Neural cell (in vitro differentiated cells): ENCODE measurements around the gene MYOF. TPM values are rescaled to one million over a fixed set of nuclear protein-coding genes. Genes with fewer than 3 reads are reported as not detected.

Experiments
- H2AFZ ChIP-seq: fragments of 200-600, 300-800 bp; sonication (generic), shearing (Covaris generic); 2 replicates; pipeline ENCODE4 v1.6.0; 2014; ENCODE audit warnings: low read depth, mild to moderate bottlenecking, antibody characterized with exemption, low read length, moderate library complexity
- H3F3A ChIP-seq: fragments of 200-600 bp; shearing (Covaris generic); 2 replicates; pipeline ENCODE4 v1.6.1; 2016; ENCODE audit warnings: mild to moderate bottlenecking, moderate library complexity, mixed read lengths, antibody characterized with exemption, low read length; ENCODE audit not compliant: insufficient read depth, poor library complexity, severe bottlenecking
- H3K27ac ChIP-seq: fragments of 200-600, 300-800 bp; sonication (generic), shearing (Covaris generic); 2 replicates; pipeline ENCODE4 v1.5.1; 2014; ENCODE audit warnings: mild to moderate bottlenecking, low read length, moderate library complexity
- H3K27me3 ChIP-seq: fragments of 300-800, 200-600 bp; sonication (generic), shearing (Covaris generic); 2 replicates; pipeline ENCODE4 v1.6.0; 2014; ENCODE audit warnings: mild to moderate bottlenecking, low read depth, low read length, moderate library complexity; ENCODE audit not compliant: insufficient read depth
- H3K36me3 ChIP-seq: fragments of 300-800, 200-600 bp; sonication (generic), shearing (Covaris generic); 2 replicates; pipeline ENCODE4 v1.5.1; 2014; ENCODE audit warnings: mild to moderate bottlenecking, antibody characterized with exemption, low read length, moderate library complexity; ENCODE audit not compliant: insufficient read depth
- H3K4me2 ChIP-seq: fragments of 300-800, 200-600 bp; sonication (generic), shearing (Covaris generic); 2 replicates; pipeline ENCODE4 v1.6.0; 2014; ENCODE audit warnings: mild to moderate bottlenecking, low read length
- H3K4me3 ChIP-seq: fragments of 300-800, 200-600 bp; sonication (generic), shearing (Covaris generic); 2 replicates; pipeline ENCODE4 v1.5.1; 2014; ENCODE audit warnings: mild to moderate bottlenecking, low read length, moderate library complexity
- H3K79me2 ChIP-seq: fragments of 200-600 bp; shearing (Covaris generic); replicated peaks from 2 replicates; pipeline ENCODE4 v1.6.0; 2014; ENCODE audit warnings: mild to moderate bottlenecking, low read length, moderate library complexity; ENCODE audit not compliant: insufficient read depth
- H3K9ac ChIP-seq: fragments of 300-800, 200-600 bp; sonication (generic), shearing (Covaris generic); 2 replicates; pipeline ENCODE4 v1.6.1; 2016; ENCODE audit warnings: mild to moderate bottlenecking, low read length, mixed read lengths
- H3K9me2 ChIP-seq: fragments of 200-600 bp; shearing (Covaris generic); 2 replicates; pipeline ENCODE4 v1.6.1; 2016; ENCODE audit warnings: mild to moderate bottlenecking, low read length, mixed read lengths; ENCODE audit not compliant: insufficient read depth
- H3K9me3 ChIP-seq: fragments of 200-600, 300-800 bp; sonication (generic), shearing (Covaris generic); 2 replicates; pipeline ENCODE4 v1.6.1; 2016; ENCODE audit warnings: mild to moderate bottlenecking, mixed run types, low read length, moderate library complexity, mixed read lengths
- H4K20me1 ChIP-seq: fragments of 200-600 bp; shearing (Covaris generic); 2 replicates; pipeline ENCODE4 v1.6.1; 2016; ENCODE audit warnings: mild to moderate bottlenecking, mixed run types; ENCODE audit not compliant: insufficient read depth
- CTCF ChIP-seq: fragments of 450-650 bp; IDR thresholded peaks from 2 replicates; pipeline ENCODE4 v1.5.1; 2014; ENCODE audit warnings: antibody characterized with exemption, mild to moderate bottlenecking, moderate library complexity; ENCODE audit not compliant: poor library complexity, severe bottlenecking
- EP300 ChIP-seq: fragments of 450-650 bp; conservative IDR thresholded peaks from 2 replicates; pipeline ENCODE4 v1.6.1; 2014; ENCODE audit warnings: antibody characterized with exemption, mild to moderate bottlenecking, moderate library complexity; ENCODE audit not compliant: poor library complexity, severe bottlenecking
- EZH2 ChIP-seq: fragments of 200-600, 300-800 bp; shearing (Covaris generic), sonication (generic); IDR thresholded peaks from 2 replicates; pipeline ENCODE4 v1.6.1; 2014; ENCODE audit warnings: antibody characterized with exemption, low read length, borderline replicate concordance, mild to moderate bottlenecking; ENCODE audit not compliant: insufficient read depth, poor library complexity, severe bottlenecking
- MXI1 ChIP-seq: fragments of 450-650 bp; conservative IDR thresholded peaks from 2 replicates; pipeline ENCODE4 v1.6.1; 2014; ENCODE audit warnings: antibody characterized with exemption, mild to moderate bottlenecking; ENCODE audit not compliant: poor library complexity, severe bottlenecking
- POLR2AphosphoS5 ChIP-seq: IDR thresholded peaks from 2 replicates; pipeline ENCODE4 v1.6.1; 2012
- RAD21 ChIP-seq: fragments of 450-650 bp; conservative IDR thresholded peaks from 2 replicates; pipeline ENCODE4 v1.6.1; 2014; ENCODE audit warnings: antibody characterized with exemption, mild to moderate bottlenecking, moderate library complexity
- REST ChIP-seq: IDR thresholded peaks from 2 replicates; pipeline ENCODE4 v1.6.1; 2012; ENCODE audit warnings: borderline replicate concordance
- SMC3 ChIP-seq: fragments of 450-650 bp; conservative IDR thresholded peaks from 2 replicates; pipeline ENCODE4 v1.6.1; 2014; ENCODE audit warnings: antibody characterized with exemption, mild to moderate bottlenecking, moderate library complexity; ENCODE audit not compliant: poor library complexity
- TAF1 ChIP-seq: IDR thresholded peaks from 2 replicates; pipeline ENCODE4 v1.6.1; 2012; ENCODE audit warnings: low read depth
- polyA plus RNA-seq: library from polyadenylated mRNA; depleted of rRNA; stranded (reverse); fragments of >200 nt; gene quantifications from 2 replicates; pipeline ENCODE4 v1.2.3, GENCODE V29; 2014

MYOF gene
- polyA plus RNA-seq, 1 donor from 2014 or later = 0.47 TPM

- TF ChIP-seq POLR2AphosphoS5 (no peak), SMC3 (no peak)
Measured at GRCh38 chr10:93334181-93334580, 148.0 kb downstream of the MYOF start (continued).

- H3K9me2 ChIP-seq = no peaks in the 10 kb centered on the region
- H3K27ac ChIP-seq = no peak overlapping the region
- no peaks in the 10 kb centered on the region for H3F3A ChIP-seq
- no peak overlapping the region for H2AFZ ChIP-seq
- H4K20me1 ChIP-seq = no peaks in the 10 kb centered on the region
- H3K9me3 ChIP-seq = no peaks in the 10 kb centered on the region
- no peak overlapping the region for H3K9ac ChIP-seq
- TF ChIP-seq EP300 (no peak), RAD21 (no peak), SMC3 (no peak), CTCF (no peak), REST (no peak), TAF1 (no peak), EZH2 (no peak), MXI1 (no peak), POLR2AphosphoS5 (no peak)
- no peaks in the 10 kb centered on the region for H3K36me3 ChIP-seq
- no peak overlapping the region for H3K4me2 ChIP-seq
- H3K4me3 ChIP-seq = no peak overlapping the region
- no peaks in the 10 kb centered on the region for H3K79me2 ChIP-seq
- no peaks in the 10 kb centered on the region for H3K27me3 ChIP-seq
Measured at GRCh38 chr10:93333278-93333978, 148.7 kb downstream of the MYOF start.

GRCh38 chr10:93330824-93331223 is 151.3 kb downstream of the MYOF start:
- no peak overlapping the region for H3K27ac ChIP-seq
- H3K9me3 ChIP-seq = no peaks in the 10 kb centered on the region
- H3K4me3 ChIP-seq = no peak overlapping the region
- H3K27me3 ChIP-seq = no peaks in the 10 kb centered on the region
- no peaks in the 10 kb centered on the region for H3K9me2 ChIP-seq
- H4K20me1 ChIP-seq = no peaks in the 10 kb centered on the region
- H3F3A ChIP-seq = no peaks in the 10 kb centered on the region
- no peaks in the 10 kb centered on the region for H3K36me3 ChIP-seq
- H3K79me2 ChIP-seq = no peaks in the 10 kb centered on the region
- no peak overlapping the region for H3K9ac ChIP-seq
- H3K4me2 ChIP-seq = no peak overlapping the region
- TF ChIP-seq SMC3 = no peak
- TF ChIP-seq EZH2 = no peak
- TF ChIP-seq MXI1 = no peak
- TF ChIP-seq REST = no peak
- no peak for TF ChIP-seq CTCF
- TF ChIP-seq RAD21 = no peak
- TF ChIP-seq POLR2AphosphoS5 = no peak
- TF ChIP-seq EP300 = no peak
- TF ChIP-seq TAF1 = no peak
- H2AFZ ChIP-seq = no peak overlapping the region
